HG02678 (cell line): Measurements from ENCODE around the gene CCDC78.

Experiments
- ATAC-seq: cut with Tn5 transposase; IDR thresholded peaks from one replicate; pipeline ENCODE4 v1.9.1; 2021; ENCODE audit warnings: mild to moderate bottlenecking, moderate library complexity; ENCODE audit not compliant: unreplicated experiment

The CCDC78 gene

DNA sequence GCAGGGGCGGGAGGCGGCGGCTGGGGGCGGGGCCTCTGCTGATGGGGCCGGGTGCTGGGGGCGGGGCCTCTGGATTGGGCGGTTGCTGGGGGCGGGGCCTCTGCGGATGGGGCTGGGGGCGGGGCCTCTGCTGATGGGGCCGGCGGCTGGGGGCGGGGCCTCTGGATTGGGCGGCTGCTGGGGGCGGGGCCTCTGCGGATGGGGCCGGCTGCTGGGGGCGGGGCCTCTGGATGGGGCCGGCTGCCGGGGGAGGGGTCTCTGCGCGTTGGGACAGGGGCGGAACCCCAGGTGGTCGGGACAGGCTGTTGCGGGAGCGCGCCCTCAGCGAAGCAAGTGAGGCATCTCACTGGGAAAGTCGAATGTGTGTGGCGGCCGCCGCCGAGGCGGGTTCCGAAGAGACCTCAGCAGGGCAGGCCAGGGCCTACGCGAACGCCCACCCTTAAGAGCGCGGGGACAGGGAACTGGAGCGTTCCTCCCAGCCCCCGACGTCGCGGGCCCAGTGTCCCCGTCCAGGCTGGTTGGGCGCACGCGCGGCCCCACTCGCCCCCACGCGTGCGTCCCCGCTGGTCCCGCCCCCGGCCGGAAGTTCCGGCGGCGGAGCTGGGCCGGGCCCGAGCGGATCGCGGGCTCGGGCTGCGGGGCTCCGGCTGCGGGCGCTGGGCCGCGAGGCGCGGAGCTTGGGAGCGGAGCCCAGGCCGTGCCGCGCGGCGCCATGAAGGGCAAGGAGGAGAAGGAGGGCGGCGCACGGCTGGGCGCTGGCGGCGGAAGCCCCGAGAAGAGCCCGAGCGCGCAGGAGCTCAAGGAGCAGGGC lies 46.2 kb downstream of the CCDC78 start, which contains the start of gene STUB1:
Gene STUB1 (plus strand): TSS at position 597 of the 811 bp plus-strand sequence. CDS start 116 bp downstream, at position 713.
- peak; percentile 43 for ATAC-seq

DNA sequence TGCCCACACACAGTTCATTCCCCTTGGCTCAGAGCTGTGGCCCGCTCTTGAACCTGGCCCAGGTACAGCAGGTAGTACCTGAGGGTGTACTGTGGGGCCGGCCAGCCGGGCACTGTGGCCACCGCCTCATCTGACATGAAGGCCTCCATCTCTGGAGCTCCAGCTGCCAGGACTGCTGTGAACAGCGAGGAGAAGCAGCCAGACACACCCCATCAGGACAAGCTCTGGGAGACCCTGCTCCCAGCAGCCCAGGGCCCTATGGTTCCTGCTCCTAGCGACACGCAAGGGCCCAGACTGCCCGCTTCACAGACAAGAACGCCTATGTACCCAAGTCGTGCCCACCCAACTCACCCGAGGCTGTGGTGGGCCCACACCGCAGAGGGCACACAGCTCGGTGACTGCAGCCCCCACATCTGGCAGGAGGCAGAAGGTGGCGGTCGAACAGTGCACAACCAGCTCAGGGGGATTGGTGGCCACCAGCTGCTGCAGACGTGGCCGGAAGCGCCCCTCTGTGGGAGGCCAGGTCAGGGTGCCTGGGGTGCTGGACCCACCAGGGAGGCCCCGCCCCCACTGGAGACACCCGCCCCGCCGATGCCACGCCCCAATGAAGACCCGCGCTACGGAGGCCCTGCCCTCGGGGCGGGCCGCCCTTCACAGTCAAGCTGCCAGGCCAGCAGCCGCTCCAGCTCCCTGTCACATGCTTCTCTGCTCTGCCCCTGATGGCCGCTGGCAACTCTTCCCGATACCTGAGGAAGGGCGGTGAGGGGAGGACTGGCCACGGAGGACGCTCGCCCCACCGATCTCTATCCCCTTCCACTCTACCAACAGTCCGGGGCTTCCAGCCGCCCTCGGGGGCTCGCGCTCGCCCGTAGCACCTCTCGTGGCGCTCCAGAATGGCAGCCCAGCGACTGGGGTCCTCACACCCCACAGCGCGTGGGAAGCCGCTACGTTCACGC lies 47.1 kb downstream of the CCDC78 start:
- no peak for ATAC-seq

DNA sequence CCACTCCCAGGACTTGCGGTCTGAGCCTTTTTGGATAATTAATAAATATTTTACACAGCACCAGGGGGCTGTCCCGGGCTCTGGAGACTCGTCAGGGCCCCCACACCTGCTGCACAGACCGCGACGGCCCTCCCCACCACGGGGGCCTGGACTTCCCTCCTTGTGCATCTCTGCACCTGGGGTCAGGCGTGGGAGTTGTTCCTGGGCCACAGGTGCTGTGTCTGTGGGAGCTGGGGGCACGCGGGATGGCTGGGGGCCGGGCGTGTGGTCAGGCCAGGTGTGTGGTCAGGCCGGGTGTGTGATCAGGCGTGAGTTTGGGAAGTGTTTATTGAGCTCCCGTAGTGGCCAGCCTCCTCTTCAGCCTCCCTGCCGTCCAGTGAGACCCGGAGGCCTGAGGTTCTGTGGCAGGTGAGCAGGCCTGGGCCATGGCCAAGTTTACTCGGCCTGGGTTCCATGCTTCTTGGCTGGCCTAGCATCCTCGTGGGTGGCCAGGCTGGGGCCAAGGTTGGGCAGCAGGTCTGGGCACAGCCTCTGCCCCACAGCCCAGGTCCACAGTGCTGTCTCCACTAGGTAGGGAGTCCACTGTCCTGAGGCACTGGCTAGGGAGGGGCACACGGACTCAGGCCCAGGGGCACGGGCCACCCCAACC lies 47.9 kb downstream of the CCDC78 start:
- ATAC-seq: no peak

DNA sequence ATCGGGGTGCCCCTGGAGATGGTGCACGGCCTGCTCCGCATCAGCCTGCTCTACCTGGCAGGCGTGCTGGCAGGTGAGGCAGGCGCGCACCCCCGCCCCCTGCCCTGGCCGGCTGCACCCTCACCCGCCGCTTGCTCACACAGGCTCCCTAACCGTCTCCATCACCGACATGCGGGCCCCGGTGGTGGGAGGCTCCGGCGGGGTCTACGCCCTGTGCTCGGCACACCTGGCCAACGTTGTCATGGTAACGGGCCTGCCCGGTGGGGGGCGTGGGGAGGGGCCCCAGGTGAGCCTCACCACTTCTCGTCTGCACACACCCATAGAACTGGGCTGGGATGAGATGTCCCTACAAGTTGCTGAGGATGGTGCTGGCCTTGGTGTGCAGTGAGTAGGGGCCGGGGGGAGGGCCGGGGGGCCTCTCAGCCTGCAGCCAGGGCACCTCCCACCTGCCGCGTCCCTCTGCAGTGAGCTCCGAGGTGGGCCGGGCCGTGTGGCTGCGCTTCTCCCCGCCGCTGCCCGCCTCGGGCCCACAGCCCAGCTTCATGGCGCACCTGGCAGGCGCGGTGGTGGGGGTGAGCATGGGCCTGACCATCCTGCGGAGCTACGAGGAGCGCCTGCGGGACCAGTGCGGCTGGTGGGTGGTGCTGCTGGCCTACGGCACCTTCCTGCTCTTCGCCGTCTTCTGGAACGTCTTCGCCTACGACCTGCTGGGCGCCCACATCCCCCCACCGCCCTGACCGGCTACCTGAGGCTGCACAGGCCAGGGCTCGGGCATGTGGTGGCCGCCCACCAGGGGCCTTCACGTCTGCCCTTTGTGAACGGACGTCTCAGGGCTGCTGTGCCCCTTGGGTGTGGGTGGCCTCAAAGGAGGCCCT lies 48.7 kb downstream of the CCDC78 start:
- ATAC-seq: no peak

DNA sequence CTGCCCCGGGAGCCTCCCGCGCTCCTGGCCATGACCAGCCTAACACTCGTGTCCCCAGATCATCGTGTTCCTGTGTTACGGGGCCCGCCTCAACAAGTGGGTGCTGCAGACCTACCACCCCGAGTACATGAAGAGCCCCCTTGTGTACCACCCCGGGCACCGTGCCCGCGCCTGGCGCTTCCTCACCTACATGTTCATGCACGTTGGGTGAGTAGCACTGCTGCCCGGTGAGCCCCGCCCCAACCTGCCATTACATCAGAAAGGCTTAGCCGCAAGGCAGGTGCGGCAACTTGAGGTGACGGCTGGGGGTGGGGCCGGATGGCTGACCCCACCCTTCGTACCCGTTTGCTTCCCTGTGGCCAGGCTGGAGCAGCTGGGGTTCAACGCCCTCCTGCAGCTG lies 49.3 kb downstream of the CCDC78 start:
- no peak for ATAC-seq

GRCh38 chr16:676565-676902 lies 49.7 kb downstream of the CCDC78 start:
- no peak for ATAC-seq

GRCh38 chr16:675884-676564 lies 50.2 kb downstream of the CCDC78 start:
- no peak for ATAC-seq

DNA sequence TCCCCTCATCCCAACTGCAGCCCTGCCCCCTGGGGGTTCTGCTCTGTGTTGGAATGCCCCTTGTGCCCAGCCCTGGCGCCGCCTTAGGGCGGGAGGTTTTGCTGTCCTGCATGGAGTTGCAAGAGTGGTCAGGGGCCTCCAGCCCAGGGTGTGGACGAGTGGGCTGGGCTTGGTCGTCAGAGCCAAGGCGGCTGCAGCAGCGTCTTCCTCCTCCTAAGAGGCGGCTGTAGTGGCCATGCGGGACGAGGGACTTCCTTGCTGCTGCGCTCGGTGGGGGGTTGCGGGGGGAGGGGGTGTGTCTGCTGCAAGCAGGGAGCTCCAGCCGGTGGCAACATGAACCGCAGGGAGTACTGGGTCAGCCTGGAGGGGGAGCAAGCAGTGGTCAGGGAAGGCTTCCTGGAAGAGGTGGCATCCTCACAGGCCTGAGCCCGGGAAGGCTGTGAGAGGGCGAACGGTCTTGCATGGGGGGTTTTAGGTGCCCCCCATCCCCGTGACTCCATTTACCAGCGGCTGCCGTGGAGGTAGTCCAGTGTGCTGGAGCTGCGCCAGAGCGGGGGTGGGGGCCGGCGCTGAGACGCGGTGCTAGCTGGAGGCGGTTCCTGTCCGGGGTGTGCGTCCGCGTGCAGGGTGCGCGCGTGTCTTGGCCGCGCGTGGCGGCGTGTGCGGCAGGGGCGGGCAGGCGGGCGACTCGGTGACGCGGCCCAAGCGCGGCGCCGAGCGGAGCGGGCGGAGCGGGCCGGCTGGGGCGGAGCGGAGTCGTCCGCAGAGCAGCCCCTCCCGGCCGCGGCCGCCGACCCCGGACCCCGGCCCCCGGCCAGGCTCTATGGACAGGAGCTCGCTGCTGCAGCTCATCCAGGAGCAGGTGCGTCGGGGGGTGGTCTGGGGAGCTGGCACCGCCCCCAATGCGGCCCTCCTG lies 51.0 kb downstream of the CCDC78 start, which contains the start of gene RHBDL1:
Gene RHBDL1 (plus strand): TSS at position 704 of the 916 bp plus-strand sequence. CDS start 120 bp downstream, at position 824.
- no peak for ATAC-seq

- ATAC-seq: no peak
Observed at GRCh38 chr16:674214-674881, 51.9 kb downstream of the CCDC78 start.

DNA sequence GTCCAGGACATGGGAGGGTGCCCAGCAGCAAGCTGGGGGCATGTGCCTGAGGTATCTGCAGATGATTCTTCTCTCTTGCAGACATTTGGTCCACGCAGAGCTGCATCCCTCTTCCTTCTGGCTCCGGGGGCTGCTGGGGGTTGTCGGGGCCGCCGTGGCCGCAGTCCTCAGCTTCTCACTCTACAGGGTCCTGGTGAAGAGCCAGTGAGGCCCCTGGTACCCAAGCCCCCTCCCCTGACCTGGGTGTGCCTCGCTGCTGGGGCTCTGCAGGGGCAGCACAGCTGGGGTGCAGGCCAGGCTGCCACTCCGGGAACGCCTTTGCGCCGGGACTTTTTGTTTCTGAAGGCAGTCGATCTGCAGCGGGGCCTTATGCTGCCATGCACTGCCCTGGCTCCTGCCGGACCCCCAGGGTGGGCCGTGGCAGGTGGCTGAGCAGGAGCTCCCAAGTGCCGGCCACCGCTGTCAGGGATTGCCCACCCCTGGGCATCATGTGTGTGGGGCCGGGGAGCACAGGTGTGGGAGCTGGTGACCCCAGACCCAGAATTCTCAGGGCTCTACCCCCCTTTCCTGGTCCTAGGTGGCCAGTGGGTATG lies 52.7 kb downstream of the CCDC78 start:
- no peak for ATAC-seq

GRCh38 chr16:672851-673250 lies 53.4 kb downstream of the CCDC78 start:
- ATAC-seq: no peak
